ENCODE data around the gene GIMAP7.
"Not testable (repeated sequence)": the region's sequence is repeated elsewhere in the genome, so short reads cannot be mapped to it uniquely, and the experiment has no call there.

The GIMAP7 gene

GRCh38 chr7:150515248-150516147, 826 bp downstream of the GIMAP7 start:
- peak; percentile 53 for DNase-seq

DNA sequence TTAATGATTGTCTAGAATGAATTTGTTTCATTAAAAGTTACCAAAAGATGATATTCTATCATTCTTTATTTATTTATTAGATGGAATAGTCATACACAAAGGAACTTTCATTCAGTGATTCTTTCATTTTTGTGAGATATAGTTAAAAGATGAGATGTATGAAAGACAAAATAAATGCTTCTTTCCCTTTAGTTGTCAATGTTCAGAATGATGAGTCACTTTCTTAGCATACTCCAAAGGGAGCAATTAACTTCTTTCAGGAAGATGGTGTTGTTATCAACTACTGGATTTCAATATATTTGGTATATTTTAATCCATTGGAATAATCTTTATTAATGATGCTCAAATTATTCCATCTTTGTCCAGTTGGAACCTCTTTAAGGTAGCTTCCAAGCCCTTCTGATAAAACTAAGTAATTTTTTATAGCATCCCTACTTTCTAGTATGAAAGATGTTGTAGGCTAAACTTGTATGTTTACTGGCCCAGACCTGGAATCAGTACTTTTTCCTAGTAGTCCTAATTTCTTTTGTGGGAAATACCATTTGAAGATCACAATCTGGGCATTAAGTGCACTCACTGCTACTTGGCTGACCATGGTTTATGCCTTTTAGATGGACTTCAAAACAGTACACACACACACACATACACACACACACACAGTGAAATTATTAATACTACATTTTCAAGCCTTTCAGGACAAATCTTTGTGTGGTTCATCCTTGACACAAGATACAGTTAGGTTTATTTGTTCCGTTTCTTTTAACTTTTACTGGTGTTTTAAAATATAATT, 2.5 kb downstream of the GIMAP7 start:
- peak; percentile 23 for DNase-seq

DNA sequence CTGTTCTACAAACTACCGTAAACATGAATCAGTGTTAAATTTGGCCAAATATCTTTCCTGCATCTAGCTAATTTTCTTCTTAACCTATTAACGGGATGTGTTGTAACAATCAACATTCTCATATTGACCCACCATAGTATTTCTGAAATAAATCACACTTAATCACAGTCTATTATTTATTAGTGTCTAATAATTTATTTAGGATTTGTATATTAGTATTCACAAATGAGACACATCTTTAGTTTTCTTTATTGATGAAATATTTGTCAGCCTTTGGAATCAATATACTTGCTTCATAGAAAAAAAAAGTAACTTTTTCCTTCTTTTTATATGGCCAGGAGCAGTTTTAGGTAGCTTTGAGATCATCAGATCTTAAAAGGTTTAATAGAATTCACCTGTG, 4.6 kb downstream of the GIMAP7 start:
- DNase-seq = no peak

- DNase-seq = peak; percentile 57
These were observed 5.5 kb downstream of the GIMAP7 start for GRCh38 chr7:150520145-150520544.

DNA sequence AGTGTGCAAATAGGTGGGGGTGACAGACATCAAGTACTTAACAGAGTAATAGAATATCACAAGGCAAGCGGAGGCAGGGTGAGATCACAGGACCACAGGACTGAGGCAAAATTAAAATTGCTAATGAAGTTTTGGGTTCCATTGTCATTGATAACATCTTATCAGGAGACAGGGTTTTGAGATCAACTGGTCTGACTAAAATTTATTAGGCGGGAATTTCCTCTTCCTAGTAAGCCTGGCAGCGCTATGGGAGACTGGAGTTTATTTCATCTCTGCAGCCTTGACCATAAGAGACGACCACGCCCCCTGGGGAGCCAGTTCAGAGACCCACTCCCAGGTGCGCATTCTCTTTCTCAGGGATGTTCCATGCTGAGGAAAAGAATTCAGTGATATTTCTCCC, 8.3 kb downstream of the GIMAP7 start:
- not testable (repeated sequence) for DNase-seq

DNA sequence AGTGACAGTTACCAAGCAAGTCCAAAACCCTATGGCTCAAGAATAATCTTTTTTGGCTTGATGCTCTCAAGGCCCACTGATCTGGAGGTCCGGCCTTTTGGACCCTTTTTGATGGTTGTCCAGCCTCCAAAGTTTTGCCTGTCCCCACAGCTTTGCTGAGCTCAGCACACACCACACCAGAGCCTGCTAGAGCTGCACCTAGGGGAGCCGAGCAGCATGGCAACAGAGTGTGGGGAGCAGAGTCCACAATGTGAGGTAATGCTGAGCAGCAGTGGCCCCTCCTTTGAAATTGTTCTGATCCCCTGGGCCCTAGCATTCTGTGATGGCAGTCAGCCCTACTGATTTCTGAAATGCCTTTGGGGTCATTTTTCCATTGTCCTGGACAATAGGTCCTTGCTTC, 9.3 kb downstream of the GIMAP7 start:
- peak; percentile 32 for DNase-seq

DNA sequence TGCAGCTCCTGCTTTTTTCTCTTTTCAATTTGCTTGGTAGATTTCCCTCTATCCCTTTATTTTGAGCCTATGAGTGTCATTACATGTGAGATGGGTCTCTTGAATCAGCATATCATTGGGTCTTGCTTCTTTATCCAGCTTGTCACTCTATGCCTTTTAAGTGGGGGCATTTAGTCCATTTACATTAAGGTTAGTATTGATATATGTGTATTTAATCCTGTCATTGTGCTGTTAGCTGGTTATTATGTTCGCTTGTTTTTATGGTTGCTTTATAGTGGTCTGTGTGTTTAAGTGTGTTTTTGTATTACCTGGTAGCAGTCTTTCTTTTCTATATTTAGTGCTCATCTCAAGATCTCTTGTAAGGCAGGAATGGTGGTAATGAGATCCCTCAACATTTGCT, 17.0 kb downstream of the GIMAP7 start:
- no peak for DNase-seq

DNA sequence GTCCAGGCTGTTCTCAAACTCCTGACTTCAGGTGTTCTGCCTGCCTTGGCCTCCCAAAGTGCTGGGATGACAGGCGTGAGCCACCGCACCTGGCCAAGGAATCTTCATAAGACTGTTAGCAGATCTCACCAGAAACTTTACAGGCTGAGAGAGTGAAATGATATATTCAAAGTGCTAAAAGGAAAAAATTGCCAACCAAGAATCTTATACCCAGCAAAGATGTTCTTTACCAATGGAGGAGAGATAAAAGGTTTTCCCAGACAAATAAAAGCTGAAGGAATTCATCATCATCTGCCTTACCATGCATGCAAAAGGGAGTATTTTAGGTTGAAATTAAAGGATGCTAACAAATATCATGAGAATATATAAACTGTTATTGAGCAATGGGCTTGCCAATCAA, 23.6 kb downstream of the GIMAP7 start:
- DNase-seq = no peak

DNA sequence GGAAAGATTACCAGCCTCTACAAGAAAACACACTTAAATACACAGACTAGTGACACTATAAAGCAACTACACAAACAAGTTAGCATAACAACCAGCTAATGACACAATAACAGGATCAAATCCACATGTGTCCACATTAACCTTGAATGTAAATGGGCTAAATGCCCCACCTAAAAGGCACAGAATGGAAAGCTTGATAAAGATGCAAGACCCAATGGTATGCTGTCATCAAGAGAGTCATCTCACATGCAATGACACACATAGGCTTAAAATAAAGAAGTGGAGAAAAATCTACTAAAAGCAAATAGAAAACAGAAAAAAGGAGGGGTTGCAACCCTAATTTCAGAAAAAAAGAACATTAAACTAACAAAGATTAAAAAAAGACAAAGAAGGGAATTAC, 38.5 kb downstream of the GIMAP7 start:
- DNase-seq = no peak

GRCh38 chr7:150556521-150557138, 42.0 kb downstream of the GIMAP7 start:
- peak; percentile 61 for DNase-seq

GRCh38 chr7:150560486-150560885, 45.8 kb downstream of the GIMAP7 start:
- no peak for DNase-seq

GRCh38 chr7:150562919-150563318, 48.2 kb downstream of the GIMAP7 start:
- DNase-seq = no peak

DNA sequence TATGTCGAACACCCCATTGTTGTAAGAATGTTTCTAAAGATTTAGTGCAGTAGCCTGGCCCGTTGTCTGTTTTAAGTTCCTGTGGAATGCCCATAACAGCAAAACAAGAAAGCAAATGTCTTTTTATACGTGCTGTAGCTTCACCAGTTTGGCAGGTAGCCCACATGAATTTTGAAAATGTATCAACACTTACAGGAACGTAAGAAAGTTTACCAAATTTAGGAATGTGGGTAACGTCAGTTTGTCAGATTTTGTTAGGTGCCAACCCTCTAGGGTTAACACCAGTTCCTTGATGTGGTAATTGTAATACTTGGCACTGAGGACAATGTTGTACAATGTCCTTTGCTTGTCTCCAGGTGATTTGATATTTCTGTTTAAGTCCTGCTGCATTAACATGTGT, 49.3 kb downstream of the GIMAP7 start:
- DNase-seq = no peak

- DNase-seq = no peak
These were observed 49.9 kb downstream of the GIMAP7 start for GRCh38 chr7:150564566-150564965.

- no peak for DNase-seq
These were observed 50.6 kb downstream of the GIMAP7 start for GRCh38 chr7:150565239-150565638.

- DNase-seq = no peak
These were observed 51.5 kb downstream of the GIMAP7 start for GRCh38 chr7:150566123-150566522.

- no peak for DNase-seq
These were observed 51.9 kb downstream of the GIMAP7 start for GRCh38 chr7:150566572-150566971.

GRCh38 chr7:150567169-150567568, 52.5 kb downstream of the GIMAP7 start, which contains the start of gene GIMAP4:
Gene GIMAP4, plus strand, starts transcription at chr7:150567390. Its CDS starts 2,512 bp downstream, at chr7:150569902.
- peak; percentile 65 for DNase-seq

DNA sequence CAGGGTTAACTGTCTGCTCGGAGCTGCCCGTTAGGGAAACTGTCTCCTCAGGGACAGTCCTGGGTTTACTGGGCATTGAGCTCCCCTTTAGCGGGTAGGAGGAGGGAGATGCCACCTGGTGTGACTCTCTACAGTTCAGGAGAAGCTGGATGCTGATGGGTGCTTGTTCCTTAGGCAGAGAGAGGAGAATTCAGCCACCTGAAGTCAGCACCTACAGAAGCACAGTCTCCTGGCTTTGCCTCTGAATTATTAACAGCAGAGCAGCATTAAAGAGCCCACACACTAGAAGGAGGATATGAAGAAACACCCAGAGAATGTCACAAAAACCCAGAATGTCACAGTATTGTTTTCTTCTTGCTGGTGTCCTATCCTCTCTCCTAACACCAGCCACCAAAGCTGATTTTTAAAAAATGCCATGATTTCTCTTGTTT, 53.2 kb downstream of the GIMAP7 start:
- peak; percentile 53 for DNase-seq

DNA sequence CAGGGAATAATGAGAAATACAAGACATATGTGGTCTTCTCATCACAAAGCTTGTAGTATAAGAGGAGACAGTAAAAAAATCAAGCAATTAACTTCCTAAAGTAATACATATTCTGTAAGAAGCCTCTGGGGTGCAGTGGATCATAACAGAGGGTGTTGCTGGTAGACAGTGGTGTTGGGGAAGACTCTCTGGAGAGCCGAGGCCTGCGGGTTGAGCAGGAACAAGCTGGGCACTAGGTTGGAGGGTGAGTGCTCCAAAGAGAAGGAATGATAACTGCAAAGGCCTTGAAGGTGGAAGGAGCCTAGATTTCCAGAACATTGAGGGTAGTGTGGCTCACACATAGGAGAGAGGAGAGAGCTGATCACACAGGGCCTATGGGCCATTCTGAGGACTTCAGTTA, 54.0 kb downstream of the GIMAP7 start:
- peak; percentile 67 for DNase-seq

DNA sequence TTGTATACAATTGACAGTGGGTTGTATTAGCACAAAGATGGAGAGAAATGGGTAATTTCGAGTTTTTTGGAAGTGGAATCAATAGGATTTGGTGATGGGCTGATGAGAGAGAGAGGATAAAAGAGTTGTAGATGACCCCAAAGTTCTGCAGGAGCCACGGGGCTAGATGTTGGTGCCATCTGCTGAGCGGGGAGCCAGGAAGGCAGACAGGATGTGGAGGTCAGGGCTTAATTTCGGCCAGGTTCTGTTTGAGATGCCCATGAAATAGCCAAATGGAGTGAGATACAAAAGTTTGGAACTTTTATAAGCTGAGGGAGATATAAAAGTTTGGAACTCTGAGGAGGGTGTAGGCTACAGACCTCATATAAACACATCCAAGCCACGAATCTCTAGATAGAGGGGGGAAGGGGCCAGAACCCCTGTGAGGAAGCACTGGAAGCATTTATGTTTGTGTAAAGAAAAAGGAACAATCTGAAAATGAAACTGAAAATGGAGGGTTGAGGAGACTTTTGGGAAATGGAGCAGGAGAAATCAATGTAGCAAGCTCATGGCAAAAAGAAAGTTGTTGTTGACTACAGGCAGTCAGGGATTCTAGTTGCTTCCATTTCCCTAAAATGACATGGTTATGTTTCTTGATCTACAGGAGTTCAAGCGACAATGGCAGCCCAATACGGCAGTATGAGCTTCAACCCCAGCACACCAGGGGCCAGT, 54.7 kb downstream of the GIMAP7 start:
- DNase-seq = peak; percentile 39
